IMR-90 (cell line): ENCODE measurements around the gene ZNF583. TPM values are rescaled to one million over a fixed set of nuclear protein-coding genes. Genes with fewer than 3 reads are reported as not detected.

Experiments
- ATAC-seq: fragments of 200-7000 bp; cut with Tn5 transposase; 2 replicates; pipeline ENCODE4 v1.9.1; 2020; ENCODE audit warnings: low read depth, mild to moderate bottlenecking, moderate library complexity
- Bru-seq: library from RNA; stranded (reverse); fragments of 400-500 nt; gene quantifications from one replicate; lab custom pipeline; 2021; lab: Mats Ljungman, UMichigan
- BruChase-seq, 2 experiments: library from RNA; stranded (reverse); fragments of 400-500 nt; gene quantifications; one replicate each; lab custom pipeline; 2021; lab: Mats Ljungman, UMichigan
- BruUV-seq: library from RNA; stranded (reverse); fragments of 400-500 nt; replicated peaks from 2 replicates; lab custom pipeline; 2021; lab: Mats Ljungman, UMichigan
- CTCF ChIA-PET: fragments of 300-600 bp; formaldehyde crosslinking; extraction: SDS; loops from one replicate; lab custom pipeline; 2021; ENCODE audit warnings: antibody characterized with exemption; lab: Yijun Ruan, JAX
- POLR2A ChIA-PET: fragments of 300-600 bp; sonication (Branson Sonifier 250); formaldehyde crosslinking; loops from one replicate; lab custom pipeline; 2022; ENCODE audit warnings: antibody characterized with exemption; ENCODE audit not compliant: unreplicated experiment; lab: Charles Lee
- DNase-seq: peaks from one replicate; pipeline ENCODE4 v3.0.0; 2013
- H2AFZ ChIP-seq: replicated peaks from 2 replicates; pipeline ENCODE3; 2013; ENCODE audit warnings: low read length, mild to moderate bottlenecking; ENCODE audit not compliant: poor library complexity
- H2AK5ac ChIP-seq: 2 replicates; pipeline ENCODE4 v1.6.1; 2013; ENCODE audit warnings: low read depth, low read length, inconsistent platforms
- H2AK9ac ChIP-seq: replicated peaks from 2 replicates; pipeline ENCODE3; 2013; ENCODE audit warnings: mild to moderate bottlenecking, low read depth, low read length, moderate library complexity; ENCODE audit not compliant: poor library complexity
- H2BK120ac ChIP-seq: 2 replicates; pipeline ENCODE4 v1.6.1; 2013; ENCODE audit warnings: low read depth, low read length, inconsistent platforms
- H2BK15ac ChIP-seq: 3 replicates; pipeline ENCODE4 v1.6.1; 2013; ENCODE audit warnings: low read depth, low read length, inconsistent platforms
- H2BK20ac ChIP-seq: 2 replicates; pipeline ENCODE4 v1.6.1; 2013; ENCODE audit warnings: low read depth, mild to moderate bottlenecking, inconsistent platforms, low read length, moderate library complexity
- H2BK5ac ChIP-seq: 2 replicates; pipeline ENCODE4 v1.6.1; 2013; ENCODE audit warnings: mild to moderate bottlenecking, low read depth, low read length, inconsistent platforms; ENCODE audit not compliant: poor library complexity, severe bottlenecking
- H3K14ac ChIP-seq: replicated peaks from 2 replicates; pipeline ENCODE4 v1.6.1; 2013; ENCODE audit warnings: low read depth, low read length, inconsistent platforms
- H3K18ac ChIP-seq: 2 replicates; pipeline ENCODE4 v1.6.1; 2013; ENCODE audit warnings: low read depth, low read length, control low read depth
- H3K23ac ChIP-seq: 2 replicates; pipeline ENCODE4 v1.6.1; 2013; ENCODE audit warnings: low read depth, low read length, inconsistent platforms
- H3K27ac ChIP-seq: 2 replicates; pipeline ENCODE4 v1.5.1; 2013; ENCODE audit warnings: mild to moderate bottlenecking, control low read depth, low read length; ENCODE audit not compliant: insufficient read depth
- H3K27me3 ChIP-seq: 2 replicates; pipeline ENCODE4 v1.6.1; 2013; ENCODE audit warnings: low read length; ENCODE audit not compliant: control insufficient read depth, insufficient read depth
- H3K36me3 ChIP-seq: 2 replicates; pipeline ENCODE4 v1.6.1; 2013; ENCODE audit warnings: low read length, mixed read lengths; ENCODE audit not compliant: control insufficient read depth, insufficient read depth
- H3K4ac ChIP-seq: 2 replicates; pipeline ENCODE4 v1.6.1; 2013; ENCODE audit warnings: low read depth, low read length, inconsistent platforms
- H3K4me1 ChIP-seq: 2 replicates; pipeline ENCODE4 v1.6.1; 2013; ENCODE audit warnings: low read length, mixed read lengths; ENCODE audit not compliant: control insufficient read depth, insufficient read depth
- H3K4me2 ChIP-seq: 2 replicates; pipeline ENCODE4 v1.6.1; 2013; ENCODE audit warnings: low read depth, mild to moderate bottlenecking, control low read depth, low read length, moderate library complexity
- H3K4me3 ChIP-seq: 2 replicates; pipeline ENCODE4 v1.5.1; 2013; ENCODE audit warnings: low read depth, mild to moderate bottlenecking, control low read depth, low read length, moderate library complexity; ENCODE audit not compliant: insufficient read depth
- H3K56ac ChIP-seq: 2 replicates; pipeline ENCODE4 v1.6.1; 2013; ENCODE audit warnings: low read length, inconsistent platforms; ENCODE audit not compliant: insufficient read depth; ENCODE audit errors: extremely low read depth
- H3K79me1 ChIP-seq, 2 experiments: 2 replicates each; pipeline ENCODE4 v1.6.1; 2013; ENCODE audit warnings: low read length in 2 of 2, inconsistent platforms in 1 of 2, low read depth in 1 of 2
- H3K9ac ChIP-seq: 2 replicates; pipeline ENCODE4 v1.6.1; 2013; ENCODE audit warnings: low read depth, low read length, control low read depth
- H3K9me1 ChIP-seq: 2 replicates; pipeline ENCODE4 v1.6.1; 2013; ENCODE audit warnings: low read length, inconsistent platforms; ENCODE audit not compliant: insufficient read depth
- H3K9me3 ChIP-seq: 2 replicates; pipeline ENCODE4 v1.6.1; 2013; ENCODE audit warnings: low read length; ENCODE audit not compliant: control insufficient read depth, insufficient read depth
- H4K20me1 ChIP-seq: 2 replicates; pipeline ENCODE4 v1.6.1; 2013; ENCODE audit warnings: low read length, inconsistent platforms; ENCODE audit not compliant: insufficient read depth
- H4K5ac ChIP-seq: 2 replicates; pipeline ENCODE4 v1.6.1; 2013; ENCODE audit warnings: mild to moderate bottlenecking, low read depth, low read length, control low read depth
- H4K8ac ChIP-seq, 2 experiments: 2 replicates each; pipeline ENCODE4 v1.6.1; 2013; ENCODE audit warnings: low read depth in 2 of 2, low read length in 2 of 2, control low read depth in 1 of 2, inconsistent platforms in 1 of 2
- H4K91ac ChIP-seq: 2 replicates; pipeline ENCODE4 v1.6.1; 2013; ENCODE audit warnings: low read depth, low read length, inconsistent platforms; ENCODE audit not compliant: insufficient read depth
- BHLHE40 ChIP-seq: fragments of 150-350 bp; IDR thresholded peaks from 2 replicates; pipeline ENCODE4 v1.6.1; 2016; ENCODE audit warnings: mild to moderate bottlenecking, low read depth, low read length
- CEBPB ChIP-seq: IDR thresholded peaks from 2 replicates; pipeline ENCODE4 v1.6.1; 2012; ENCODE audit warnings: low read depth, low read length, improper control_type of control experiment
- MAZ ChIP-seq: IDR thresholded peaks from 2 replicates; pipeline ENCODE4 v1.6.1; 2012; ENCODE audit warnings: low read depth, mild to moderate bottlenecking, low read length, improper control_type of control experiment, moderate library complexity, borderline replicate concordance
- MXI1 ChIP-seq: IDR thresholded peaks from 2 replicates; pipeline ENCODE4 v1.6.1; 2012; ENCODE audit warnings: low read depth, mild to moderate bottlenecking, low read length, moderate library complexity, borderline replicate concordance
- NFE2L2 ChIP-seq: fragments of 150-350 bp; IDR thresholded peaks from 2 replicates; pipeline ENCODE4 v1.6.1; 2016; ENCODE audit warnings: low read depth, mild to moderate bottlenecking, low read length
- POLR2A ChIP-seq: IDR thresholded peaks from 2 replicates; pipeline ENCODE4 v1.6.1; 2012; ENCODE audit warnings: mild to moderate bottlenecking, low read depth, low read length
- RCOR1 ChIP-seq: IDR thresholded peaks from 2 replicates; pipeline ENCODE4 v1.6.1; 2012; ENCODE audit warnings: mild to moderate bottlenecking, low read length, improper control_type of control experiment; ENCODE audit not compliant: insufficient replicate concordance
- SMC3 ChIP-seq: fragments of 150-350 bp; IDR thresholded peaks from 2 replicates; pipeline ENCODE4 v1.6.1; 2016; ENCODE audit warnings: low read depth, mild to moderate bottlenecking, antibody characterized with exemption, low read length, moderate library complexity
- WGBS, 2 experiments: methylation state at CpG; one replicate each; pipeline versions ENCODE4 v1.1.5 to v1.1.7; 2013; ENCODE audit warnings: missing lambda C conversion rate in 2 of 2; ENCODE audit not compliant: insufficient read length in 1 of 2; ENCODE audit errors: extremely low coverage in 2 of 2; 5-methylcytosine and 5-hydroxymethylcytosine counted together
- dilution Hi-C: fragments of 300-500 bp; cut with HindIII; formaldehyde crosslinking; loops from one replicate; pipeline ENCODE4 v1.14.3; 2018; ENCODE audit warnings: low sequenced_read_pairs; ENCODE audit not compliant: unreplicated experiment
- in situ Hi-C: fragments of 300-500 bp; cut with MboI; formaldehyde crosslinking; loops from 3 replicates; pipeline ENCODE4 v1.14.3; 2019; ENCODE audit warnings: low sequenced_read_pairs, inconsistent platforms, mixed read lengths
- intact Hi-C: fragments of 100-400 bp; cut with micrococcal nuclease; formaldehyde crosslinking; loops from 2 replicates; pipeline ENCODE4 v1.10.0; 2022
- long read RNA-seq: library from polyadenylated mRNA; unstranded; transcript quantifications from one replicate; pipeline ENCODE4 v2.0.0, GENCODE V29; 2021; ENCODE audit not compliant: unreplicated experiment
- polyA plus RNA-seq, 3 experiments: library from polyadenylated mRNA; depleted of rRNA; stranded (reverse); fragments of >200 nt; gene quantifications; 2 replicates each; pipeline ENCODE4 v1.2.3, GENCODE V29; 2012; ENCODE audit warnings: low replicate concordance in 1 of 3
- total RNA-seq: library from RNA; depleted of rRNA; stranded (reverse); fragments of >200 nt; gene quantifications from 2 replicates; pipeline ENCODE4 v1.2.3, GENCODE V29; 2012; rRNA removed
- TF ChIP-seq, protein P1 (sequence below): fragments of 150-350 bp; IDR thresholded peaks from 2 replicates; pipeline ENCODE4 v1.6.1; 2017; ENCODE audit warnings: mild to moderate bottlenecking, antibody characterized with exemption, low read length, low read depth

Gene ZNF583
- total RNA-seq (5.4 and 6.9 TPM in 2 replicates), polyA plus RNA-seq (2012; rRNA removed) (1.9 and 2.8 TPM in 2 replicates), Bru-seq, nascent RNA (percentile 62 among the genes with signal in this experiment), BruChase-seq, experiment 1, labeled RNA remaining after a 6-hour chase (percentile 55 among the genes with signal in this experiment), BruChase-seq, experiment 2, labeled RNA remaining after a 2-hour chase (percentile 55 among the genes with signal in this experiment)
- 0.46 and 0.47 TPM in 2 replicates for polyA plus RNA-seq (2012; cell fraction: cytosol; rRNA removed)
- 0.45 and 4.9 TPM in 2 replicates for polyA plus RNA-seq (2012; cell fraction: nucleus; rRNA removed; ENCODE audit: low replicate concordance)
- long read RNA-seq, full-length matches to known transcripts, result 6 of 7 reads
- long read RNA-seq, partial matches to known transcripts, result 0 of 7 reads
- long read RNA-seq, other reads (novel, unspliced or antisense), result 1 of 7 reads

DNA sequence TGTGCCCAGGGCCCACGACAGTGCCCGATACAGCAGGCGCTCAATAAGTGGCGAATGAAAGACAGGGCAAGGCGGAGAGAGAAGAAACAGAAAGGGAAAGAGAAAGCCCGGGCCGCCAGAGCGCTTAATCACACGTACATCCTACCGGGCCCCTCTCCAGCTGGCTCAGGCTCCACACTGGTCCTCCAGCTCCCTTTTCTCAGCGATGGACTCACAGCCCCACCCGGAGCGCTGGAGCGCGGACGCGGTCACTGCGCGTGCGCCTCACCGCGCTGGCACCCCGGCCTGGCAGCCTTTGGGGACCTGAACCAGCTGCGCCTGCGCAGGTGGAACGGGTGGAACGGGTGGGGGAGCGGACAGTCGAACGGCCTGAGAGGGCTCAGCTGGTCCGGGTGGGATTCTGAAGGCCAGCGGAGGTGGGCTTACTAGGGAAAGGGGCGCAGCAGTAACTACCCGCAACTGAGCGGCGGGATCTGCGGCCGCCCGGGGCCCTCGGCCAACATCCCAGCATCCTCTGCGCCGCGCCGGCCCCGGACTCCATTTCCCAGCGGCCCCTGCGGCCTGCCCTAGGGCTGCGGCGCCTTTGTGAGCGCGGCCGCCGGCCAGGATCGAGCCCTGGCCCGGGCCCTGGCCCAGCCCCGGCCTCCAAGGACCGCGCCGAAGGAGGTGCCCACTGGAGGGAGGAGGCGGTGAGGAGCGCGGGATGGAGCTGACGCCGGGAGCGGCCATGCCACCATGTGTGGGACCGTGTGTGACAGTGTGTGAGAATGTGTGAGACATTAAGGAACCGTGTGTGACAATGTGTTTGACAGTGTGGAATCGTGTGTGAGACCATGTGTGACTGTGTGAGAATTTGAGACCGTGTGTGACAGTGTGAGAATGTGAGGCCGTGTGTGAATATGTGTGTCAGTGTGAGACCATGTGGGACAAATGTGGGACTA is at the start of gene ZNF583:
Gene ZNF583, plus strand, starts transcription at position 569 of the 941 bp plus-strand sequence. CDS start 2,783 bp downstream, outside the sequence.
- Histone ChIP-seq H3K4me1 (no peaks in the 10 kb centered on the region), H3K27ac (peak within 1 kb of the TSS; percentile 95), H3K36me3 (peaks cover 8% of the 10 kb centered on the region), H3K9ac (peak within 1 kb of the TSS; percentile 95), H2BK120ac (peak within 1 kb of the TSS; percentile 97), H3K79me1 (peaks cover 10 to 19% of the 10 kb centered on the region in 2 experiments), H3K27me3 (no peaks in the 10 kb centered on the region), H3K18ac (peak within 1 kb of the TSS; percentile 95), H3K56ac (peak within 1 kb of the TSS; percentile 94), H3K4ac (peak within 1 kb of the TSS; percentile 95), H4K91ac (peak within 1 kb of the TSS; percentile 98), H2AFZ (peak within 1 kb of the TSS; percentile 100), H2AK9ac (peak within 1 kb of the TSS; percentile 97), H3K4me3 (peak within 1 kb of the TSS; percentile 79), H4K20me1 (no peaks in the 10 kb centered on the region), H4K8ac (peak within 1 kb of the TSS; percentile 99), H3K23ac (peak within 1 kb of the TSS; percentile 94), H3K4me2 (peak within 1 kb of the TSS; percentile 98), H3K14ac (peak within 1 kb of the TSS; percentile 99), H2AK5ac (peak within 1 kb of the TSS; percentile 98), H4K5ac (peak within 1 kb of the TSS; percentile 96), H3K9me1 (peaks cover 7% of the 10 kb centered on the region), H3K9me3 (peaks cover 17% of the 10 kb centered on the region), H2BK15ac (peak within 1 kb of the TSS; percentile 93), H2BK5ac (peak within 1 kb of the TSS; percentile 96), H2BK20ac (peak within 1 kb of the TSS; percentile 84)
- DNase-seq, result peak; percentile 97
- WGBS, 2 experiments, result 1% methylated on average over 32 of the region's 70 CpGs; no CpG with 5 or more reads in 1 of the 2 experiments
- peak; percentile 97 for ATAC-seq
- no TSS peak for BruUV-seq
- dilution Hi-C loops (no loop called here), in situ Hi-C loops (loop anchor here (25.0 kb wide), 1 partner anchor 983 kb away; the partner anchor contains the start of gene ZNF548), intact Hi-C loops (loop anchor here (2.0 to 5.0 kb wide), 2 partner anchors 73 to 133 kb away; partner anchors contain the start of genes ZFP28 and ZNF667)
- ChIA-PET CTCF (no interaction called here), POLR2A (interaction anchor here (1.0 kb wide), 1 partner anchor 11 kb away, joined by 4 read pairs; the partner anchor contains the start of gene ZNF582)
- no peak for TF ChIP-seq SMC3
- TF ChIP-seq, protein P1, sequence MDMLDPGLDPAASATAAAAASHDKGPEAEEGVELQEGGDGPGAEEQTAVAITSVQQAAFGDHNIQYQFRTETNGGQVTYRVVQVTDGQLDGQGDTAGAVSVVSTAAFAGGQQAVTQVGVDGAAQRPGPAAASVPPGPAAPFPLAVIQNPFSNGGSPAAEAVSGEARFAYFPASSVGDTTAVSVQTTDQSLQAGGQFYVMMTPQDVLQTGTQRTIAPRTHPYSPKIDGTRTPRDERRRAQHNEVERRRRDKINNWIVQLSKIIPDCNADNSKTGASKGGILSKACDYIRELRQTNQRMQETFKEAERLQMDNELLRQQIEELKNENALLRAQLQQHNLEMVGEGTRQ, result no peak
- no peak for TF ChIP-seq BHLHE40
- TF ChIP-seq POLR2A, result peak; percentile 26; the same call in 1 of the 2 replicates
- TF ChIP-seq RCOR1, result no peak
- peak; percentile 93 for TF ChIP-seq MAZ
- no peak for TF ChIP-seq CEBPB
- peak; percentile 68; the same call in 1 of the 2 replicates for TF ChIP-seq MXI1
- TF ChIP-seq NFE2L2, result no peak
